Activated CD4-positive, alpha-beta T cell treated with anti-CD3 and anti-CD28 coated beads for 1 hour (primary cell): ENCODE data around the gene TFPI.
"Not testable (repeated sequence)": the region's sequence is repeated elsewhere in the genome, so short reads cannot be mapped to it uniquely, and the experiment has no call there.

Source experiments
- DNase-seq: peaks from one replicate; pipeline ENCODE4 v3.0.0-alpha.2; 2020

Gene TFPI

GRCh38 chr2:187552828-187553681 lies 1.2 kb downstream of the TFPI start:
- DNase-seq, result no peak

- no peak for DNase-seq
Observed at GRCh38 chr2:187552381-187552780, 1.9 kb downstream of the TFPI start.

GRCh38 chr2:187550857-187551256 lies 3.4 kb downstream of the TFPI start:
- DNase-seq, result no peak

GRCh38 chr2:187549951-187550555 lies 4.2 kb downstream of the TFPI start:
- no peak for DNase-seq

- DNase-seq, result no peak
Observed at GRCh38 chr2:187549193-187549592, 5.0 kb downstream of the TFPI start.

- DNase-seq, result no peak
Observed at GRCh38 chr2:187548656-187549055, 5.6 kb downstream of the TFPI start.

- DNase-seq, result no peak
Observed at GRCh38 chr2:187547353-187547979, 6.8 kb downstream of the TFPI start.

GRCh38 chr2:187546762-187547333 lies 7.4 kb downstream of the TFPI start:
- no peak for DNase-seq

- DNase-seq, result no peak
Observed at GRCh38 chr2:187545238-187545751, 8.9 kb downstream of the TFPI start.

GRCh38 chr2:187544371-187545080 lies 9.7 kb downstream of the TFPI start:
- no peak for DNase-seq

GRCh38 chr2:187543488-187543887 lies 10.7 kb downstream of the TFPI start:
- DNase-seq, result no peak

- no peak for DNase-seq
Observed at GRCh38 chr2:187542123-187542522, 12.1 kb downstream of the TFPI start.

- no peak for DNase-seq
Observed at GRCh38 chr2:187541086-187542085, 12.8 kb downstream of the TFPI start.

- DNase-seq, result not testable (repeated sequence)
Observed at GRCh38 chr2:187538222-187538621, 16.0 kb downstream of the TFPI start.

GRCh38 chr2:187535381-187535780 lies 18.9 kb downstream of the TFPI start:
- not testable (repeated sequence) for DNase-seq

GRCh38 chr2:187532333-187533120 lies 21.7 kb downstream of the TFPI start:
- no peak for DNase-seq

- DNase-seq, result no peak
Observed at GRCh38 chr2:187529977-187530721, 24.1 kb downstream of the TFPI start.

- DNase-seq, result no peak
Observed at GRCh38 chr2:187529248-187529976, 24.8 kb downstream of the TFPI start.

GRCh38 chr2:187528042-187528441 lies 26.2 kb downstream of the TFPI start:
- no peak for DNase-seq
